ENCODE data around the gene TMEM234.
A peak's percentile ranks its signal among the peaks of the same experiment; 100 is the strongest.

Gene TMEM234

GRCh38 chr1:32199717-32200072 lies 22.5 kb downstream of the TMEM234 start:
- DNase-seq (ENCODE audit: low read depth): no peak

GRCh38 chr1:32199043-32199716 lies 23.0 kb downstream of the TMEM234 start:
- no peak for DNase-seq (ENCODE audit: low read depth)

- no peak for DNase-seq (ENCODE audit: low read depth)
Measured at GRCh38 chr1:32198237-32199042, 23.7 kb downstream of the TMEM234 start.

GRCh38 chr1:32197837-32198236 lies 24.3 kb downstream of the TMEM234 start:
- DNase-seq (ENCODE audit: low read depth): no peak

- DNase-seq (ENCODE audit: low read depth): no peak
Measured at GRCh38 chr1:32197074-32197473, 25.1 kb downstream of the TMEM234 start.

GRCh38 chr1:32195972-32196823 lies 26.0 kb downstream of the TMEM234 start:
- DNase-seq (ENCODE audit: low read depth): no peak

- DNase-seq (ENCODE audit: low read depth): no peak
Measured at GRCh38 chr1:32195531-32195930, 26.6 kb downstream of the TMEM234 start.

- no peak for DNase-seq (ENCODE audit: low read depth)
Measured at GRCh38 chr1:32194984-32195383, 27.2 kb downstream of the TMEM234 start.

GRCh38 chr1:32192220-32192948 lies 29.8 kb downstream of the TMEM234 start:
- no peak for DNase-seq (ENCODE audit: low read depth)

- no peak for DNase-seq (ENCODE audit: low read depth)
Measured at GRCh38 chr1:32187850-32188249, 34.3 kb downstream of the TMEM234 start.

GRCh38 chr1:32186491-32186890 lies 35.7 kb downstream of the TMEM234 start:
- no peak for DNase-seq (ENCODE audit: low read depth)

- DNase-seq (ENCODE audit: low read depth): no peak
Measured at GRCh38 chr1:32186077-32186476, 36.1 kb downstream of the TMEM234 start.

- no peak for DNase-seq (ENCODE audit: low read depth)
Measured at GRCh38 chr1:32184650-32185049, 37.5 kb downstream of the TMEM234 start.

- no peak for DNase-seq (ENCODE audit: low read depth)
Measured at GRCh38 chr1:32182060-32182459, 40.1 kb downstream of the TMEM234 start.

GRCh38 chr1:32181563-32181962 lies 40.6 kb downstream of the TMEM234 start:
- DNase-seq (ENCODE audit: low read depth): no peak

- no peak for DNase-seq (ENCODE audit: low read depth)
Measured at GRCh38 chr1:32181065-32181464, 41.1 kb downstream of the TMEM234 start.

GRCh38 chr1:32180186-32181060 lies 41.7 kb downstream of the TMEM234 start:
- no peak for DNase-seq (ENCODE audit: low read depth)

- peak; percentile 83 for DNase-seq (ENCODE audit: low read depth)
Measured at GRCh38 chr1:32179443-32180185, 42.5 kb downstream of the TMEM234 start, which contains the start of gene TXLNA. TXLNA (plus strand) TSS chr1:32179675; CDS start chr1:32180346, 671 bp downstream.

- DNase-seq (ENCODE audit: low read depth): no peak
Measured at GRCh38 chr1:32179193-32179442, 43.0 kb downstream of the TMEM234 start.

GRCh38 chr1:32178380-32179192 lies 43.6 kb downstream of the TMEM234 start:
- DNase-seq (ENCODE audit: low read depth): no peak

Measured in activated T-helper 9 cell treated with anti-CD3 and anti-CD28 coated beads, Interleukin-2, amount 50 U/mL, for 16 hours (primary cell).